ENCODE measurements around the gene GJA4. TPM values are rescaled to one million over a fixed set of nuclear protein-coding genes. Genes with fewer than 3 reads are reported as not detected.

Gene GJA4
- total and polyA plus RNA-seq, 2 of the 8 experiments (the other 6 are each of a cell fraction or from before 2014, with no cell fraction given), result 3.2 to 3.9 TPM

- TF ChIP-seq KDM1A (IDR thresholded peaks at IDR 0.05; ENCODE audit: borderline replicate concordance, low read length) (no peak), SIX5 (IDR thresholded peaks at IDR 0.05; ENCODE audit: low read depth, low read length) (no peak), TBP (IDR thresholded peaks at IDR 0.05; ENCODE audit: low read depth, low read length) (no peak), CEBPB (IDR thresholded peaks at IDR 0.05; ENCODE audit: low read depth, low read length) (no peak), FOSL1 (IDR thresholded peaks at IDR 0.05; ENCODE audit: insufficient read depth, low read depth, low read length) (no peak), MAFK (IDR thresholded peaks at IDR 0.05; ENCODE audit: low read depth, low read length) (no peak)
Observed at GRCh38 chr1:34774957-34775356, 17.8 kb upstream of the GJA4 start (continued).
